HG02588 (cell line): ENCODE measurements around the gene RYR1.
"Not testable (repeated sequence)": the region's sequence is repeated elsewhere in the genome, so short reads cannot be mapped to it uniquely, and the experiment has no call there.

Experiments used
- ATAC-seq: cut with Tn5 transposase; IDR thresholded peaks from one replicate; pipeline ENCODE4 v1.9.1; 2021; ENCODE audit warnings: mild to moderate bottlenecking, moderate library complexity; ENCODE audit not compliant: unreplicated experiment

Gene RYR1

GRCh38 chr19:38602856-38603255 lies 169.4 kb downstream of the RYR1 start:
- not testable (repeated sequence) for ATAC-seq

- ATAC-seq, result no peak
Observed at GRCh38 chr19:38606131-38606530, 172.6 kb downstream of the RYR1 start.

- no peak for ATAC-seq
Observed at GRCh38 chr19:38614289-38614688, 180.8 kb downstream of the RYR1 start.

GRCh38 chr19:38615007-38615581 lies 181.6 kb downstream of the RYR1 start:
- no peak for ATAC-seq

- no peak for ATAC-seq
Observed at GRCh38 chr19:38616265-38616664, 182.8 kb downstream of the RYR1 start.

GRCh38 chr19:38617283-38617763 lies 183.8 kb downstream of the RYR1 start:
- no peak for ATAC-seq

- peak; percentile 44 for ATAC-seq
Observed at GRCh38 chr19:38617764-38618589, 184.5 kb downstream of the RYR1 start, which contains the start of gene MAP4K1. TSS of gene MAP4K1 (minus strand) at chr19:38617953. CDS start at chr19:38617895, 58 bp downstream.

GRCh38 chr19:38618590-38619360 lies 185.3 kb downstream of the RYR1 start, which contains the start of gene EIF3K:
TSS of gene EIF3K (plus strand) at chr19:38619188. CDS start at chr19:38619269, 81 bp downstream.
- ATAC-seq, result peak; percentile 56

- ATAC-seq, result no peak
Observed at GRCh38 chr19:38619361-38620174, 186.1 kb downstream of the RYR1 start.

- no peak for ATAC-seq
Observed at GRCh38 chr19:38624822-38625221, 191.3 kb downstream of the RYR1 start.

- no peak for ATAC-seq
Observed at GRCh38 chr19:38626401-38626800, 192.9 kb downstream of the RYR1 start.

GRCh38 chr19:38629568-38629967 lies 196.1 kb downstream of the RYR1 start:
- ATAC-seq, result no peak

GRCh38 chr19:38631301-38631700 lies 197.8 kb downstream of the RYR1 start:
- not testable (repeated sequence) for ATAC-seq

- not testable (repeated sequence) for ATAC-seq
Observed at GRCh38 chr19:38631811-38632475, 198.5 kb downstream of the RYR1 start.

GRCh38 chr19:38632476-38633213 lies 199.2 kb downstream of the RYR1 start:
- no peak for ATAC-seq

GRCh38 chr19:38634757-38635482 lies 201.4 kb downstream of the RYR1 start:
- no peak for ATAC-seq

GRCh38 chr19:38635483-38636399 lies 202.2 kb downstream of the RYR1 start:
- ATAC-seq, result no peak
